ENCODE measurements around the gene NUDT15.

The NUDT15 gene

GRCh38 chr13:48096670-48097069 lies 59.1 kb downstream of the NUDT15 start:
- in situ Hi-C loops (cut with MboI; ENCODE audit: low sequenced_read_pairs), result no loop called here
